Measurements from ENCODE around the gene ACAD9.

- TF ChIP-seq CTCF (IDR thresholded peaks at IDR 0.05) (no peak), EZH2 (IDR thresholded peaks at IDR 0.05; ENCODE audit: borderline replicate concordance, insufficient read depth, low read depth, low read length, poor library complexity, severe bottlenecking) (no peak)
Observed at GRCh38 chr3:128907706-128908445, 28.5 kb downstream of the ACAD9 start.

Measured in B cell (primary cell).